CD4-positive, alpha-beta T cell treated with Interferon gamma for 1 hour (primary cell): ENCODE results near the gene ADAM15.

ENCODE experiments used
- DNase-seq: peaks from one replicate; pipeline ENCODE4 v3.0.0-alpha.2; 2020

ADAM15 gene

GRCh38 chr1:155030899-155031298 lies 20.2 kb upstream of the ADAM15 start:
- no peak for DNase-seq

GRCh38 chr1:155032886-155033285 lies 18.2 kb upstream of the ADAM15 start:
- no peak for DNase-seq

GRCh38 chr1:155033524-155033923 lies 17.6 kb upstream of the ADAM15 start, which contains the start of the genes DCST1 and DCST2:
Gene DCST1 (plus strand): TSS chr1:155033824. CDS start chr1:155034037, 213 bp downstream.
Gene DCST2 (minus strand): TSS chr1:155033781. CDS start chr1:155033701, 80 bp downstream.
- DNase-seq: no peak

- DNase-seq: no peak
Observed at GRCh38 chr1:155034318-155035208, 16.6 kb upstream of the ADAM15 start.

- DNase-seq: no peak
Observed at GRCh38 chr1:155035936-155036335, 15.2 kb upstream of the ADAM15 start.

GRCh38 chr1:155037043-155037442 lies 14.1 kb upstream of the ADAM15 start:
- DNase-seq: no peak

GRCh38 chr1:155037851-155038441 lies 13.2 kb upstream of the ADAM15 start:
- no peak for DNase-seq

GRCh38 chr1:155038602-155039307 lies 12.4 kb upstream of the ADAM15 start:
- no peak for DNase-seq

GRCh38 chr1:155039308-155039669 lies 11.8 kb upstream of the ADAM15 start:
- no peak for DNase-seq

- no peak for DNase-seq
Observed at GRCh38 chr1:155040358-155041093, 10.6 kb upstream of the ADAM15 start.

GRCh38 chr1:155042789-155043188 lies 8.3 kb upstream of the ADAM15 start:
- DNase-seq: no peak

GRCh38 chr1:155043301-155043702 lies 7.8 kb upstream of the ADAM15 start:
- no peak for DNase-seq

- DNase-seq: no peak
Observed at GRCh38 chr1:155043793-155044192, 7.3 kb upstream of the ADAM15 start.

- DNase-seq: no peak
Observed at GRCh38 chr1:155044365-155044764, 6.8 kb upstream of the ADAM15 start.

- DNase-seq: peak; percentile 72
Observed at GRCh38 chr1:155044812-155045657, 6.1 kb upstream of the ADAM15 start.

- DNase-seq: no peak
Observed at GRCh38 chr1:155048449-155049334, 2.4 kb upstream of the ADAM15 start.

GRCh38 chr1:155049651-155050559 lies 1.2 kb upstream of the ADAM15 start:
- DNase-seq: no peak

- no peak for DNase-seq
Observed at GRCh38 chr1:155051342-155051776, 243 bp downstream of the ADAM15 start.

- peak; percentile 57 for DNase-seq
Observed at GRCh38 chr1:155051777-155052398, 772 bp downstream of the ADAM15 start.
